ENCODE data around the gene TAF4. TPM values are rescaled to one million over a fixed set of nuclear protein-coding genes. Genes with fewer than 3 reads are reported as not detected.

The TAF4 gene
- total RNA-seq, 1 donor from 2014 or later: 17.6 TPM

GRCh38 chr20:62027698-62028321 is 37.9 kb downstream of the TAF4 start:
- Histone ChIP-seq H3K27ac (no peak overlapping the region), H3K4me3 (no peak overlapping the region), H3K27me3 (ENCODE audit: low read depth) (no peaks in the 10 kb centered on the region), H3K36me3 (no peaks in the 10 kb centered on the region), H3K4me1 (peaks cover 26% of the 10 kb centered on the region), H3K9me3 (no peaks in the 10 kb centered on the region)
- no peak for ATAC-seq
- TF ChIP-seq, protein P1, sequence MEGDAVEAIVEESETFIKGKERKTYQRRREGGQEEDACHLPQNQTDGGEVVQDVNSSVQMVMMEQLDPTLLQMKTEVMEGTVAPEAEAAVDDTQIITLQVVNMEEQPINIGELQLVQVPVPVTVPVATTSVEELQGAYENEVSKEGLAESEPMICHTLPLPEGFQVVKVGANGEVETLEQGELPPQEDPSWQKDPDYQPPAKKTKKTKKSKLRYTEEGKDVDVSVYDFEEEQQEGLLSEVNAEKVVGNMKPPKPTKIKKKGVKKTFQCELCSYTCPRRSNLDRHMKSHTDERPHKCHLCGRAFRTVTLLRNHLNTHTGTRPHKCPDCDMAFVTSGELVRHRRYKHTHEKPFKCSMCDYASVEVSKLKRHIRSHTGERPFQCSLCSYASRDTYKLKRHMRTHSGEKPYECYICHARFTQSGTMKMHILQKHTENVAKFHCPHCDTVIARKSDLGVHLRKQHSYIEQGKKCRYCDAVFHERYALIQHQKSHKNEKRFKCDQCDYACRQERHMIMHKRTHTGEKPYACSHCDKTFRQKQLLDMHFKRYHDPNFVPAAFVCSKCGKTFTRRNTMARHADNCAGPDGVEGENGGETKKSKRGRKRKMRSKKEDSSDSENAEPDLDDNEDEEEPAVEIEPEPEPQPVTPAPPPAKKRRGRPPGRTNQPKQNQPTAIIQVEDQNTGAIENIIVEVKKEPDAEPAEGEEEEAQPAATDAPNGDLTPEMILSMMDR (IDR thresholded peaks at IDR 0.05): no peak
- DNase-seq: no peak
- intact Hi-C loops (cut with DNase I): no loop called here

DNA sequence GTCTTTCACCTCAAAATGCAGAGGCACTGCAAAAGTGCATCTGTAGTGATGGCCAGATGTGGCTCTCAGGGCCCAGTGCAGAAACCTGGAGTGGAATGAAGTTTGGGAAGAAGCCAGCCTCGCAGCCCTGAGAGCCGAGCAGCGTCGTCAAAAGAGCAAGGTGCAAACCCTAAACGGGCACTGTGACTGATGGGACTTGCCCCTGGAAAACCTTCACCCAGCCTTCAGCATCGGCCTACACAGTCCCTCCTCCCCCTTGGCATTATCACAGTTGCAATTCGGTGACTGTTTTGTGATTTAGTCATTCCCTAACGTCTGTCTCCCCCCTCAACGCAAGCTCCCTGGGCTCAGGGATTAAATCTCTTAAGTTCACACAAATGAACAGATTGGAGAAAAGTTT is 38.6 kb downstream of the TAF4 start:
- no peaks in the 10 kb centered on the region for H3K36me3 ChIP-seq
- intact Hi-C loops (cut with DNase I): no loop called here
- H3K4me3 ChIP-seq: no peak overlapping the region
- TF ChIP-seq, protein P1 (IDR thresholded peaks at IDR 0.05): no peak
- no peaks in the 10 kb centered on the region for H3K9me3 ChIP-seq
- no peaks in the 10 kb centered on the region for H3K27me3 ChIP-seq (ENCODE audit: low read depth)
- no peak for ATAC-seq
- H3K4me1 ChIP-seq: peaks cover 19% of the 10 kb centered on the region
- DNase-seq: no peak
- no peak overlapping the region for H3K27ac ChIP-seq

GRCh38 chr20:62026564-62026856 is 39.2 kb downstream of the TAF4 start:
- Histone ChIP-seq H3K36me3 (no peaks in the 10 kb centered on the region), H3K9me3 (no peaks in the 10 kb centered on the region), H3K27ac (no peak overlapping the region), H3K4me1 (peaks cover 19% of the 10 kb centered on the region), H3K27me3 (ENCODE audit: low read depth) (no peaks in the 10 kb centered on the region), H3K4me3 (no peak overlapping the region)
- ATAC-seq (no peak), DNase-seq (no peak)
- TF ChIP-seq, protein P1 (IDR thresholded peaks at IDR 0.05): no peak
- intact Hi-C loops (cut with DNase I): no loop called here

DNA sequence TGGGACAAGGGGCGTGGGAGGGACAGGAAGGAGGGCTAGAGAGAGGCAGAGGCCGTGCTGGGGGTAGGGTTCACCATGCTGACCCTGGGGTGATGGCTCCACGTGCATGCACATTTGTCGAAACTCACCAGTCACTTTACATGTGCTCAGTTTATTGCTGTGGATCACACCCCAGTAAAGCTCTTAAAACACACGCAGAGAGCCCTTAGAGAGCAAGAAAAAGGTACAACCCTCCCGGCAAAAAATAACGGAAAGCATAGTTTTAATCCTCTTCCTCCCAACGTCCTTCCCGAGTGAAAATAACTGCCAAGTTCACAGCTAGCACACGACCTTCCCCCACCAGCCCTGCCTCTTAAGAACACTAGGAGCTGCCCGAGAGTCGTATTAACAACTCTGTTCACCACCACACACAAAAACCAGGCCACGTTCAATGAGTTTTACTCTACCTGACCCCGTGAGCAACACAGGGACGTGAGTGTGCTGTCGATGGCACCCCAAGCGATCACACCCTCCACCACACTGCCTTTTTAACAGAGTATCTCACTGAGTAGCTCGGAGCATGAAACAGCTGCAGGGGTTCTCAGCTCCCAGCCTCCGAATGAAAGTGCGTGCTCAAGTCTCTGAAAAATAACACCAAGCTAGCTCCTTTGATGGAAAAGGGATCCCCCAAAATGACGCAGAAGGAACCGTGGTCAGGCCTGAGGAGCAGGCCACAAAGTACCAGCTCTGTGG is 39.7 kb downstream of the TAF4 start:
- Histone ChIP-seq H3K4me1 (peaks cover 22% of the 10 kb centered on the region), H3K27ac (no peak overlapping the region), H3K4me3 (no peak overlapping the region), H3K9me3 (no peaks in the 10 kb centered on the region), H3K27me3 (ENCODE audit: low read depth) (no peaks in the 10 kb centered on the region), H3K36me3 (no peaks in the 10 kb centered on the region)
- ATAC-seq (peak; percentile 51 to 73), DNase-seq (no peak)
- intact Hi-C loops (cut with DNase I): no loop called here
- TF ChIP-seq, protein P1 (IDR thresholded peaks at IDR 0.05): peak; percentile 46

- Histone ChIP-seq H3K27ac (no peak overlapping the region), H3K36me3 (no peaks in the 10 kb centered on the region), H3K27me3 (ENCODE audit: low read depth) (no peaks in the 10 kb centered on the region), H3K4me1 (peaks cover 26% of the 10 kb centered on the region), H3K4me3 (no peak overlapping the region), H3K9me3 (no peaks in the 10 kb centered on the region)
- TF ChIP-seq, protein P1 (IDR thresholded peaks at IDR 0.05): no peak
- no peak for DNase-seq
- intact Hi-C loops (cut with DNase I): no loop called here
- no peak for ATAC-seq
These were observed 40.3 kb downstream of the TAF4 start for GRCh38 chr20:62025394-62025793.

All from lower lobe of right lung (tissue), 2 donors.